DMS53 (cell line): ENCODE results near the gene ART4.

Experiments used
- DNase-seq: peaks from one replicate; lab custom pipeline; 2025; lab: John Stamatoyannopoulos, UW

ART4 gene

DNA sequence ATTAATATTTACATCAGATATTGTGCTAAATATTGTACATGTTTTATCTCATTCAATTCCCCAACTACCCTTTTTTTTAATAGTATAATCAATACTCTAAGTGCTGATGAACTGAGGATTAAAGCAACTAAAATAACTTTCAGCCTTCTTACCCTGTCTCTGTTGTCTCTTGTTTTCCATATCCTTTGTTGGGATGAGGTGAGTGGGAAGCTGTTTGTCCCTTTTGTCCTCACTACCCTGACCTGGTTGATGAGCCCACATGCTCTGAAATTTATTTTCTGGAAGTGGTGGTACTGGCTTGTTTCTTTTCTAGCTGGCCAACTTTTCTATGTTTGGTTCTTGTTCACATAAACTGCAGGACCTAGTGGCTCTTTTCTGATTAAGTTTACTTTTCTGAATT, 9.6 kb upstream of the ART4 start:
- no peak for DNase-seq

DNA sequence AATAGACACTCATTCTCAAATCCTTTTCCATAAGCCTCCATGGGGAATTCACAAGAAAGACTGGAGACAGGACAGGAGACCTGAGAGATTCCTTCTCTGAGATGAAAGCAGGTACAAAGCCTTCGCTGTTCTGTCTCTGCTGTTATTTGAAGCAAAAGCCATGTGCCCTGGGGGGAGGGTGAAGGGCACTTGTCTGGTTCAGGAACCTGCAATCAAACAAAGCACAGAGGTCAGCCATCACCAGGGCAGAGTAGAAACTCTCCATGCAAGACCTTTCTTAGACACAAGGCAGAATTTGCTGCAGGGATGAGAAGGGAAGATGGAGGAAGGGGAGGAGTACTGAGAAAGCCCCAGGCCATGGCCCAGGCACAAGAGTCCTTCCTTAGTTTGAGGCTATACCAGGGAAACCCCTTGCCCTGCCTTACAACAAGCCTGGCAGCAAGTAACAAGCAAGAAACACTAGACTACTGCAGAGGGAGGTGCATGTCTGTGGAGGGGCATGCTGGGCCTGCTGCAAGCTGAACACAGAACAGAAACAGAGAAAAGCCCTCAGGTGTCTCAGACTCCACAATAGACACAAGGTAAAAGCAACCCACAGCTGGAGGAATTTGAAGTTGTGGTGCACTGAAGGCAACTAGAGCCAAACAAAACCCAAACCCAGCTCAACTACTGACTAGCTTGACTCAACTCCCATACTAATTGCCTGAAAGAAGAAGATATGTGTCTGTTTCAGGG, 7.8 kb upstream of the ART4 start:
- peak; percentile 20 for DNase-seq

DNA sequence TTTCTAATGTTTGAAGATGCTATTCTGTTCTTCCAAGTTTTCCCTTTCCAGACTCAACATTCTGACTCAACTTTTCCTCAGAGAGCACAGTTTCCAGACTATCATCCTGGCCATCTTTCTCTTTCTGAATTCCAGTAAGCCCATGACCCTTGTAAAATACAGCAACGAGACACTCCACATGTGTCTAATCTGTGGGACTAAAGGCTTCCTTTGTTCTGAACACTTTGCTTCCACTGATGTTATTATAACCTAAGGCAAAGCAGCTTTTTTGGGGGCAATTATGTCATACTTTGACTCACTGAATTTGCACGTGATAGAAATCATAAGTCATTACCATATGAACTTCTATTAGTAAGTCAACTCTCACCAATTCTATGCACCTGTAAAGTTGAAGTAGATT, 6.3 kb upstream of the ART4 start:
- DNase-seq, result no peak

DNA sequence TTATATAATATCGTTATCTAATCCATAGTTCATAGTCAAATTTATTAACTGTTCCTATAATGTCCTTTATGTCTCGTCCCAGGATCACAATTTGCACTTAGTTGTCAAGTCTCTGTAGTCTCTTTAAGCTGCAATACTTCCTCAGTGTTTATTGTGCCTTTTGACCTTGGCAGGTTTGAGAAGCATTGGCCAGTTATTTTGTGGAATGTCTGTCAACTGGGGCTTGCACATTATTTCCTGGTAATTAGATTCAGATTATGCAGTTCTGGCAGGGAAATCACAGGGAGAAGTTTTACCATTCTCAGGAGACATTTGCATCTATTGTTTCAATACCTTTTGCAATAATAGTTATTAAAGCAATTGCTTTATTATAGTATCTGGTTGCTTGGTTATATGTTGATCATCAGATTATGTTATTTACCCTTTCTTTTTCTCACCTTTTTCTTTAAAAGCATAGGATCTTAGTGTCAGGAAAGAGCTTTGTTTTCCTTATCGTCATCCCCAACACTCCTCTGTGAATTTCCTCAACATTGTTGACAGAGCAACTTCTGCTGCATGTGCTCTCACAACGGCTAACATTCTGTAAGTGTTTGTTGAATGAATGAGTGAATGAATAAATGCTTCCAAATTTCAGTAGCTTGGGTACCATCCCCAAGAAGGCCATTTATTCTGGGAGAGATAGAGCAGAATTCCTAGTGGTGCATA, 3.7 kb upstream of the ART4 start:
- no peak for DNase-seq

DNA sequence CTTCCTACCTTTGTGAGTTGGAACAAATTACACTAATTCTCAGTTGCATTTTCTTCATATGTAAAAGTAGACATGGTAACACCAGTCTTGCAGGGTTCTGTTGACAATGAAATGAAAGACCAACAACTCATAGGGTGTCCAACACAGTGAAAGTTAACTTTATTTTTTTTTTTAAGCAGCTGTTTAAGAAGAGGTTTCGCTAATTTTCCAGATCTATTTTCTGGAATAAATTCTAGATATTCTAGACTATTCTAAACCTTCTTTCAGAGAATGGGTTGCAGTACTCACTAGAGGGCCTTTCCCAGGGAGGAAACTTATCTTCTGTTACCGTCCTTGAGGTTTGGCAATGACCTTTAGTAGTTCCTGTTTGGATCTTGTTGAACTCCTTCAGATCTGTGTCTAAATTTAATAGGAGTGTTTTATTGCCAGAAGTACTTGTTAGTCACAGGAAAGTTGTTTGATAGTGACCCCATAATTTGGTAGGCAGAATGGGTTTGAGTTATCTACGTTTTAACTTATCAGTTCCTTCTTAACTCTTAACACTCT, 2.8 kb upstream of the ART4 start:
- no peak for DNase-seq

DNA sequence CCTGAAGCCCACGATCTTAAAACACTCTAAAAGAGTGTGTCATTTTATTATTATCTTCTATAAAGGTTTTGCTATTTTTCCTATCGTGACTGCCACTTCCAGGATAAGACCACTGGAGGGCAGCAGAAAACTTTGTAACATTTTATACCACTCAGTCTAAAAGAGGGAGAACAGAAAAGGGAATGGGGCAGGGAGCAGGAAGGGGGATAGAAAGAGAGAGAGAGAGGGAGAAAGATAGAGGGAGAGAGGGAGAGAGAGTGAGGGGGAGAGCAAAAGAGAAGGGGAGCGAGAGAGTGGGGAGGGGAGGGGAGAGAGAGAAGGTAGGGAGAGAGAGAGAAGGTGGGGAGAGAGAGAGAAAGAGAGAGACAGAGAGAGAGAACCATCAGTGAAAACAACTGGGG, 2.0 kb upstream of the ART4 start:
- DNase-seq, result peak; percentile 92

DNA sequence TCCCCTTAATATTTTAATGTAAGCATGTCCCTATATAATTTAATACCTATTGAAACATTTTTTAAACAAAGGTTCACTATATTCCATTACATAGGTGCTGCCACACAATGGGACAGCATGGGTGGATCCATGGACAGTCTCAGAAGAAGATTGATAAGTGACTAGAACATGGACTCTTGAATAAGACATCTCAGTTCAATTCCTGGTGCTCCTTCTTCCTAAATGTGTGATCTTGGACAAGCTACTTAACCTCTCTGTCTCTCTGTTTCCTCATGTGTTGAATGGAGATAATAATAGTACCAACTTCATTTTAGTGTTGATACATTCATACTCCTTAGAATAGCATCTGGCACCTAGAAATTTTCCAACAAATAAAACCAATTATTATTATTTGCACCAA, 1.1 kb upstream of the ART4 start:
- DNase-seq, result no peak

DNA sequence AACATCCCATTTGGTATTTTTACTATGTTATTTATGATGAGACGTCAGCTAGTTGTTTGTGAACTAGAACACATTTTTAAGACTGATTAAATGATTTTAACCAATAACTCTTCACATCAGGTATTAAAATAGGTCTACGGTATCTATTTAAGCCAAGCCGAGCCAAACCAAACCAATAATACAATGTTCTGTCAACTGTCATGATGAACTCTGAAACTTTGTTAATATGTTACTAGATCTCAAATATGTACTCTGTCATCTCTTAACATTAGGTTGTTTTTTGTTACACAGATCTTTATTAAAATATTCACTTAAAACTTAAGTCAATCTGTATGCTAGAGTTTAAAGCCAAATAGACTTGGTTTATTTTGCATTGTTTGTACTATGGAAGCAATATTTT, 1.0 kb downstream of the ART4 start:
- peak; percentile 44 for DNase-seq

DNA sequence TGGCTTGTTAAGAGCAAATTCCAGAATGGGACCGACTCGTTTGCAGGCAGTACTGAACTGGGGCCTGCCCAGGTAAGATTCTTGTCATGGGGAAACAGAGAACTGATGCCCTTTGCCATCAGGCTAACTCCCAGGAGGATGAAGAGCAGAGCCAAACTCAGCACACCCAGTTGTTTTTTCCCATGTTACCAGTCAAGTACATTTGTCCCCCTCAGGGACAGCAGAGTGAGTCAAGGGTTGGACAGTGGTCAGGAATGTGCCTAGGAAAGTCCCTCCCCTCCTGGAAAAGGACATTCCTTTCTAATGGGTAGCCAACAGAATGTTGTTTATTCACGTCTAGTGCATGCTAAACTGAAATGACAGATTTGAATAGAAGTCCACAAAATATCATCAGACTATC, 1.6 kb downstream of the ART4 start:
- peak; percentile 34 for DNase-seq

DNA sequence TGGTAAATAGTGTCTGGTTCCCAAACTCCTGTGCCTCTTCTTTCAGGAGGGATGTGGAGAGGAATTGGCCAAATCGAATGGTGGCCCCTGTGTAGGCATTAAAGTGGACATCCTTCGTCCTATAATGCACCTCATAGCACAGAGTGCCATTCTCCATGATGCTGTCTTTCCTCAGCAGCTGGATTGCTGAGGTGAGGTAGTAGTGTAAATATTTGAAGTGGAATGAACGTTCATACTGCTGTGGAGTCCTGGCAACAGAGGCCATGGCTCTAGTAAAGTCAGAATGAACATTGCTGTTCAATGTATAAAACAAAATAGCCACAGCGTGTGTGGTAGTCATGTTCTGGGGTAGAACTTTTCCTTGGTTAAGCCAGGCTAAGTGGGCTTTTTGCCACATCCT, 2.7 kb downstream of the ART4 start:
- peak; percentile 96 for DNase-seq

DNA sequence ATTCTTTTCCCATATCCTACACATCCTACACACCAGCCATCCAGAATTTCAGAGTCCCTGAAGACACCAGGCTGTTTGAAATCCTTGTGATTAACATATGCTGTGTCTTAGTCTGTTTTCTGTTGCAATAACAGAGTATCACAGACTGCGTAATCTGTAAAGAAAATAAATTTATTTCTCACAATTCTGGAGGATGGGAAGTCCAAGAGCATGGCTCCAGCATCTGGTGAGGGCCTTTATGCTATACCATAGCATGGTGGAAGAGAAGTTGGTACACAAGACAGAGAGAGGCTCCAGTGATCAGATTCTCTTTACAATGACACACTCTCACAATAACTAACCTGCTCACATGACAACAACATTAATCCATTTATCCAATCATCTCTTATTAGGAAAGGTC, 4.1 kb downstream of the ART4 start:
- DNase-seq, result no peak

DNA sequence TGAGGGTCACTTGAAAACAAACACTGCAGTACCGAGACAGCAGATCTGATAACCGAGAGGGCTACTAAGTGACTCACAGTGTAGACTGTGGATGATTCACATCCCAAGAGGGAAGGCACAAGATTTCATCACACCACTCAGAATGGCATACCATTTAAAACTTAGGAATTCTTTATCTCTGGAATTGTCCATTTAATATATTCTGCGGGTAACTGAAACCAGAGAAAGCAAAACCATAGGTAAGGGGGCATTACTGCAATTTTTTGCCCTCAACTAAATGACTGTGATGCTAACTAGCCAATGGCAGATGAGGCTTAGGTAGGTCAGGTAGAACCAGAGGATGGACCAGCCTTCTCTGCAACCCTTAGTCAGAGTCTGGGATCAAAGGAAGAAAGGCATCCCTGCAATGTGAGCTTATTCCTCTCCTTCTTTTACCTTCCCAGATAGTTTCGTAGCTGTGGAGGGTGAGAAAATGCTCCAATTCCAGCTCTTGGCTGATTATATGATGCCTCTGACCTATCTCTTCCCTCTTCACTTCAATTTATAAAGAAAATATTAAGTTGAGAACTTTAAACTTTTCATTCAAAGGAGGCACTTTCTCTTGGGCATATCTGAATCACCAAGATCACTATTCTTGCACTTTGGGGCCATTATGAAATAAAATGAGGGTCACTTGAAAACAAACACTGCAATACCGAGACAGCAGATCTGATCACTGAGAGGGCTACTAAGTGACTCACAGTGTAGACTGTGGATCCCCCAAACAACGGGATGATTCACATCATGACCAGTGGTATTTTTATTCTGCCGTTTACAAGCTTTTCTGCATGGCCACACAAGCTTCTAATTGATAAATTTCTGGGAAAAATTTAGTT, 6.8 kb downstream of the ART4 start:
- DNase-seq, result peak; percentile 44

DNA sequence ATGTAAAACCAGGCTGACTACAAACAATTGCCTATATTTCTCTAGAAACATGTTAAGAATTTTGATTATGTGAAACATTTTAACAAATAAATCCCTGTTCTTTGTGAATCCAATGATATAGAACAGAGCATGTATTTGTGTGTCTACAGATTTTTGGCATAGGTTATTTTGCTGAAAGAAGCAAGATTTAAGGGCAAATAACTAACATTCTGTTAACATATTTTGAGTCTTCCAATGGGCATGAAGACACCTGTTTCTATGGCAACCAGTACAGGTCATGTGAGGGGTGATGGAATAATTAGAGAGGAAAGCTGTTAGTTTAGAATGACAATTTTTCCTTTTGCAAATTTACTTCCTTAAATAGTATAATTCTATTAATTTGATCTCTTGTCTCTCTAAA, 8.8 kb downstream of the ART4 start:
- peak; percentile 34 for DNase-seq

DNA sequence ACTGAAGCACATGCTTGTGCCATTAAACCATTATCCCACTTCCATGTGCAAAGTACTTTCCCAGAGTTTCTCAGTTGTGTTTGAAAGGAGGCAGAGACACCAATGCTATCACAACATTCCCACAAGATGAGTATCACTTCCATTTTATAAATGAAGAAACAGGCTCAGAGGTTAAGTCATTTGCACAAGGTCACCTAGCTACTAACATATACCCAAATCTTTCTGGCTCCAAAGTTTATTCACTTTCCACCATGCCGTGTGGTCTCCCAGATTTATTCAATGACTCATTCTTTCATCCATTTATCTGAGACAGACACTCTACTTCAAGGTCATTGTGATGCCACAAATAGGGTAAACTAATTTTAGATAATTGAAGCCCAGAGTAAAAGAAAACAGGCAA, 9.4 kb downstream of the ART4 start:
- DNase-seq, result peak; percentile 17

DNA sequence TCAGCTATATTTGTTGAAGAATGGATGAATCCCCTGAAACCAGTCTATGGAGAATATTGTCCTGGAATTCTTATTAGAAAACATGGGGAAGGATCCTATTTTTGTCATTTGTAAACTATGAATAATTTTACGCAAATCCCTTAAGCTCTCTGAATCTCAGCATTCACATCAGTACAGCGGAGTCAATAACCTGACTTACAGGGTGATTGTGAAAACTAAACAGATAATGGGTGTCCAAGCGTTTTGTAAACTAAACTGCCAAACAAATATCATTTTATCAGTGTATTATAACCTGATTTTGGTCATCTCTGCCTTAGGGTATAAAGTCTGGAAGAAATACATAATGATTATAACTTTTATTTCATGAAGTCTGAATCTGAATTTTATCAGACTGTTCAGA, 10.0 kb downstream of the ART4 start:
- DNase-seq, result no peak

DNA sequence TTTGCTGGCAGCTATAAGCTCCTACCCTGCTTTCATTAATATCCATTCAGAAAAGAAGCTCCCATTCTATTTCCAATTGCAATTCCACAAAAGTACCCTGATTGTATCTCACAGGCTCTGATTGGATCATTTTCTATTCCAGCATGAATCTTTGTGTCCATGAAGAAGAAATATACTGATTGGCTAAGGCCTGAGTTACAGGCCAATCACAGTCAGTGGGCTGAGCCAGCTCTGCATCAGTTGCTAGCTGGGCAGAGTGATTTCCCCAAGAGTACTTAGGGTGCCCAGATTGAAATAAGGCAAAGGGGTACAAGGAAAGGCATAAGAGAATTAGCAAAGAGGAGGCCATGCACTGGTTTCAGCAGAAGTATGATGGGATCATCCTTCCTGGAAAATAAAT, 14.4 kb downstream of the ART4 start:
- DNase-seq, result peak; percentile 29

DNA sequence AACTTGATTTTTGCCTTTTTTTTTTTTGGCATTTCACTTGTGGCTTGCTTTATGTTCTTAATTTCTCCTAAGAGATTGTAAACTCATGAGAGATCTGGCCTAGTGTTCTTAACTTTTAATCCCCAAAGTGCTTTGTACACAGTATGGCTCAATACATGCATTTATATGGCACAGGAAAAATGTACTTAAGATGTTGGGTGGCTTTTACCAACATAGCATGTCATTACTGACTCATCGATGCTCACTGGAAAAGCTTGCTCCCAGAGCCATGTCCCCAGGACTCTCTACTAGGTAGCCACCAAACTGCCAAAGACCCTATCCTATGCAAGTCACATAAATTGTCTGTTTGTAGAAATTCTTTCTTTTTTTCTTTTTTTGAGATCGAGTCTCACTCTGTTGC, 16.3 kb downstream of the ART4 start:
- DNase-seq, result peak; percentile 40

DNA sequence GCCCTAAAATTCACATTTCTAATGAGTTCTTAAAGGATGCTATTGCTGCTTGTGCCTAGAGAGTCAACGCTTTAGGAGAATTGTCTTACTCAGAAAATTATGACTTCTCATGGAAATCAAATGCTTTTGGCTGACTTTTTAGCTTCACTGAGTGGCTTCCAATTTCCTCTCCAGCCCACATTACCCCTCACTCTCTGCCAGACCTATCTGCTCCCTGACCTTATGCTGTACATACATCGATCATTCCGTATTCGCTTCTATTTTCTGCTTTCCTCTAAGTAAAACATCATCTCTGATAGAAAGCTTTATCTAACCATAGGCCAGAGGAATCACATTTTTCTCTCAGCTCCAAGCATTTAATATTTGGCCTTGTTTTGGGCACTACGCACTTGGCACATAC, 16.8 kb downstream of the ART4 start:
- no peak for DNase-seq

DNA sequence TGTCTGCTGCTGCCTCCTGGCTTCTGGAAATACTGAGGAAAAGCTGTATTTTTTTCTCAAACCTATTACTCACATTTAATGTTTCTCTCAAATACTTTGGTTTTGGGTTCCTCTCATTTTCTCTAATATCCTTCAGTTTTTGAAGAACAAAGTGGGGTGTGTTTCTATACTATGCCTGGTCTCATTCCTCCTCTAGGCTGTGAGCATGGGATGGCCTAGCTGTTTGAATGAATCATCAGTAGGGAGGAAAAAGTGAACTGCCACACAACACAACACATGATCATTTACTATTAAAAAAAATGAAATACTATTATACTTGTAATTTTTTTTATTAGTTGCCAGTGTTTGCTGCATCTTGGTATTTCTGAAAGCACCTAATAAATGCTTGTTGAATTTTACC, 18.1 kb downstream of the ART4 start:
- no peak for DNase-seq

DNA sequence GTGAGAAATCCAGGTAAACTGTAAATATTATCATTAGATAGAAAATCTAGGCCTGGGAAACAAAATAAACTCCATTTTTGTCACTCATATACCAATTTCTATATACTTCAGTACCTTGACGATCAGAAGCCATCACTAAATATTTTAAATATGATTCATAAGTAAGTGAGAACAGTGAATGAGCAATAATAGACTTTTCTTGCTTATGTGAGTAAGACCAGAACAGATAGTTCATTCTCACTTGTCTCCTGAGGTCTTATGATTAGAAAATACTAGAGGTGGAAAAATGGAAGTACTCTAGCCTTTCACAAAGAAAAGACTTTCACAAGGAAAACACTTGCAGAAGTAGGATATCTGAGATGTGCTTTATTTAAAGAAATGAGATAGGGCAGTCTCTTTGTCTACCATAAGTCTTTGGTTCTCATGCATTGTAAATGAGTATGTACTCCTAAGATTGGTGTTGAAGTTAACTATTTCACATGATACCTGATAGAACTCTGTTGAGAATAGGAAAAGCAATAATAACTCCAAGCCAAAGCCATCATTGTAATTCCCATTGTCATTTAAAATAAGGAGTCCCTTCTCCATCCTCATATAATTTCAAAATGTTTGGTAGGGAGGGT, 19.2 kb downstream of the ART4 start:
- no peak for DNase-seq

DNA sequence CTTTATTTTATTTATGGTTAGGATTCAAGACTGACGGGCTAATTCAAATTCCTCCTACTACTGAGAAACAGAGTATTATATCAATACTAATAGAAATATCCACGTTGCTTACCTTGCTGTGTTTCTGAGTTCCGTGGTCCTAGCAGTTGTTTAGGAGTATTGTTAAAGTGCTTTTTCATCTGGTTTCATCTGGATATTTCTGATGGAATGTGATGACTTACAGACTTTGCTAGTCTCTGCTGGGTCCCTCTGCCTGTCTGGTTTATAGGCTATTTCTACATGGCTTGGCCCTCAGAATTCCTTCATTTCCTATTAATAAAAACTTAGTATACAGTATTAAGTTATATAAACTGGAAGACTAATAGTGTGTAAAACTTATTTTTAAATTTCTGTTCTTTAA, 29.3 kb downstream of the ART4 start, which contains the start of gene SMCO3:
Gene SMCO3 (minus strand): TSS at position 169 of the 400 bp plus-strand sequence. CDS start 7,502 bp downstream, outside the sequence.
- no peak for DNase-seq

DNA sequence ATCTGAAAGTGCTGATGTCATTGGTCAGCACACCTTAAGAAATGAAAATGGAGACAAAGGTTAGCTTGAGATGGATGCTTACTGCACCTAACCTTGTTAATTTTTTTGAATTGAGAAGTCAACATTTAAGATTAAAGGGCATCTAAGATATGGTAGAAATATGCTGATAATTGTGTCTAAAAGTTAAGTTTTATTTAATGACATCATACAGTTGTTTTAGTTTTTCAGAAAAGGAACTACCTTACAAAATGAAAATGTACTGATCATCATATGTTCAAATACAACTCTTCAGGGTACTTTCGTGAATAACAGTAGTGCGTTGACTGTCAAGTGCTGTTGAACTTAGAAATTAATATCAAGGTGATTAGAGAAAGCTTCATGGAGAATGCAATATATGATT, 31.8 kb downstream of the ART4 start:
- DNase-seq, result no peak
